GM19351 (cell line): ENCODE measurements around the gene SERINC4.
"Not testable (repeated sequence)": the region's sequence is repeated elsewhere in the genome, so short reads cannot be mapped to it uniquely, and the experiment has no call there.

Experiments
- ATAC-seq: cut with Tn5 transposase; IDR thresholded peaks from one replicate; pipeline ENCODE4 v1.9.1; 2021; ENCODE audit warnings: mild to moderate bottlenecking, moderate library complexity; ENCODE audit not compliant: unreplicated experiment

Gene SERINC4

GRCh38 chr15:43763819-43764446, 36.1 kb downstream of the SERINC4 start:
- ATAC-seq = no peak

DNA sequence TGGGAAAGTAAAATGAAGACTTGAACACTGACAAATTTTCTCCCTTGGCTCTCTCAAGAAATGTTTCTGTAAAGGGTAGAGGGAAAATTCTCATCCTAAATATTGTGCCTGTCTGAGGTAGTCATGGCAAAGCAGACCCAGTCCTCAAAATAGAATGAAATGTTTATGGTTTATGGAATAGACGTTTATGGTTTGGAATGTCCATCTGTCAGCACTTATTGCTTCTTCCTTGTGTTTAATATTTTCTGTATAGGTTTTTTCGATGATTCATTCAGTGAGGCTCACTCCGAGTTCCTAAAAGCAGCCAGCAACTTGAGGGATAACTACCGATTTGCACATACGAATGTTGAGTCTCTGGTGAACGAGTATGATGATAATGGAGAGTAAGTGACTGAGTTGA, 37.2 kb downstream of the SERINC4 start:
- no peak for ATAC-seq

DNA sequence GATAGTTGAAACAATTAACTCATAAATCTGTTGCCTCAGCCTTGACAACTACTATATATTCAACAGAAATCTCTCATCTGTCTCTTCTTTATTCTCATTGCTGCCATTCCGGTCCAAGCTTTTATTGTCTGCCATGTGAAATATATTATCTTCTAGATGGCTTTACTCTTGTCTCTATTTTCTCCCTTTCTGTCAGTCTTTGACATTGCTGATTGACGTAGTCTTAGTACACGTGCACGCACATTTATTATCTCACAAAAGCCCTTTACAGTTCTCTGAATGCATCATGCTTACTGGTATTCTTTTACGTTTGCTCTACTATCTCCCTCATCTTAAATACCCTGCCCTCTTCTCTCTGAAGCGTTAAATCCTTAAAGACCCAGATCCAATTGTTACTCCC, 48.1 kb downstream of the SERINC4 start:
- no peak for ATAC-seq

DNA sequence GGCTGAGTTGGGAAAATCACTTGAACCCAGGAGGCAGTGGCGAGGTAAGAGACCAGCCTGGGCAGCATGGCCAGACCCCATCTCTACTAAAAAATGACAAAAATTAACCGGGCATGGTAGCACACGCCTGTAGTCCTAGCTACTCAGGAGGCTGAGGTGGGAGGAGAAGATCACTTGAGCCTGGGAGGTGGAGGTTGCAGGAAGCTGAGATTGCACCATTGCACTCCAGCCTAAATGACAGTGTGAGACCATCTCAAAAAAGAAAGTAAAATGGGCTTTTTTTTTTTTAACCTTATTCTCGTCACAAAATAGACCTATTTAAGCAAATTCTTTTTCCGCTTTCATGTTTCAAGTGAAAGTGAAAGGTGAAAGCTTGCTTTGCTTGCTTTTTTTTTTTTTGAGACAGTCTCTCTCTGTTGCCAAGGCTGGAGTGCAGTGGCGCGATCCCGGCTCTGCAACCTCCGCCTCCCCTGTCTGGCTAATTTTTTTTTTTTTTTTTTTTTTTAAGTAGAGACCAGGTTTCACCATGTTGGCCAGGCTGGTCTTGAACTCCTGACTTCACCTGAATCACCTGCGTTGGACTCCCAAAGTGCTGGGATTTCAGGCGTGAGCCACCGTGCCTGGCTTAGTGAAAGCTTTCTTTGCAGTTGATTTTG, 50.2 kb downstream of the SERINC4 start:
- no peak for ATAC-seq

DNA sequence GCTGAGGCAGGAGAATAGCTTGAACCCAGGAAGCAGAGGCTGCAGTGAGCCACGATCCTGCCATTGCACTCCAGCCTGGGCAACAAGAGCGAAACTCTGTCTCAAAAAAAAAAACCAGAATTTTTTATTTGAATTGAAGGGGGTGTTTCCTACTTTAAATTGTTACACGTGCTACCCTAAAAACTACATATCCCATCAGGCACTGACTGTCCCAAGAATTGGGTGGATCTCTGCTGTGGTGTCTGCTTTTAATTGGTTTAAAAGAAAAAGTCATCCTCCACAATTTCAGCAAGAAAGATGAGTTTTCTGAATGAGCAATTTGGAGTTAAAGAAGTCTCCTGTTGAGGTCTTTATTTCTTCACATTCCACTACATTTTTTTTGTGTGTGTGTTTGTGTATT, 51.6 kb downstream of the SERINC4 start:
- no peak for ATAC-seq

- not testable (repeated sequence) for ATAC-seq
Measured at GRCh38 chr15:43746903-43747309, 53.1 kb downstream of the SERINC4 start.

GRCh38 chr15:43746245-43746902, 53.6 kb downstream of the SERINC4 start, which contains the start of gene PDIA3:
Gene PDIA3, plus strand, starts transcription at chr15:43746438. Its CDS starts 102 bp downstream, at chr15:43746540.
- ATAC-seq = peak; percentile 70
